ENCODE results near the gene CPED1. TPM values are rescaled to one million over a fixed set of nuclear protein-coding genes. Genes with fewer than 3 reads are reported as not detected.

Gene CPED1
- total RNA-seq, 4 donors from 2014 or later, result 7.4 to 19.6 (median 11.4) TPM

DNA sequence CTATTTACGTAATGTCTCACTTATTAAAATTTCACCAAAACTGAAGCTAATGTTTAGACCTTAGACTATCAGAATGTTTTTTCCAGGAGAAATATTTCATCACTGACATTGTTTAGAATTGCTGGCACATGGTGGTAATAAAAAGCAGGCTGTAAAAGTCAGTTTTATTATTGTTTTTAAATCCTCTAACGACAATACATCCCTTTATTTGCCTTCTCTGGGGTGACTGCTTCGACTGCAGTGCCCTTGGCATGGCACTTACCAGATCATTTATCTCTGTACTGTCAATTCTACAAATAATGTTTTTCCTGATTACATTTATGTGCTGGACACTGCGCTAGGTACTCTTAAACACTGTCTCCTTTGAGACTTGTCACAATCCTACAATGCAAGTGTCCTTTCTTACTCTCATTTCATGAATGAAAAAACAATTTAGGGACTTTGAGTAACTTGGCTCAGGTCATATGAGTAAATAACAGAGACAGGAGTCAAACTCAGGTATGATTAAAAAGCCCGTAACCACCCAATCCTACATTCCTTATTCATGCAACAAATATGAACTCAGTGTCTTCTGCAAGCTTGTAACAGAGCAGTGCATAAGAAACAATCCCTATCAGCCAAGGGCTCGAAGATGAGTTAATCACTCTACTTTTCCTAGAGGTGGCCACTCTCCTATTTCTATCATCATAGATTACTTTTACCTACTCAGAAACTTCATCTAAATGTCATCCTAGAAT, 43.5 kb upstream of the CPED1 start:
- H3K4me3 ChIP-seq (replicated peaks in 1 of 3), result no peak overlapping the region
- no peaks in the 10 kb centered on the region for H3K9me3 ChIP-seq
- H3K36me3 ChIP-seq, result no peaks in the 10 kb centered on the region
- intact Hi-C loops (cut with DNase I), result loop anchor here (10.0 kb wide), 1 partner anchor 90 kb away; the partner anchor contains the start of gene TSPAN12
- no peaks in the 10 kb centered on the region for H3K27me3 ChIP-seq
- H3K4me1 ChIP-seq, result peaks cover 0 to 8% of the 10 kb centered on the region in 2 donors
- no peak overlapping the region for H3K27ac ChIP-seq
- DNase-seq, result no peak
- WGBS, 2 donors, result 72 to 76% methylated on average over 6 of the region's 6 CpGs
- no peak for TF ChIP-seq POLR2A (IDR thresholded peaks at IDR 0.05)
- TF ChIP-seq, protein P1, sequence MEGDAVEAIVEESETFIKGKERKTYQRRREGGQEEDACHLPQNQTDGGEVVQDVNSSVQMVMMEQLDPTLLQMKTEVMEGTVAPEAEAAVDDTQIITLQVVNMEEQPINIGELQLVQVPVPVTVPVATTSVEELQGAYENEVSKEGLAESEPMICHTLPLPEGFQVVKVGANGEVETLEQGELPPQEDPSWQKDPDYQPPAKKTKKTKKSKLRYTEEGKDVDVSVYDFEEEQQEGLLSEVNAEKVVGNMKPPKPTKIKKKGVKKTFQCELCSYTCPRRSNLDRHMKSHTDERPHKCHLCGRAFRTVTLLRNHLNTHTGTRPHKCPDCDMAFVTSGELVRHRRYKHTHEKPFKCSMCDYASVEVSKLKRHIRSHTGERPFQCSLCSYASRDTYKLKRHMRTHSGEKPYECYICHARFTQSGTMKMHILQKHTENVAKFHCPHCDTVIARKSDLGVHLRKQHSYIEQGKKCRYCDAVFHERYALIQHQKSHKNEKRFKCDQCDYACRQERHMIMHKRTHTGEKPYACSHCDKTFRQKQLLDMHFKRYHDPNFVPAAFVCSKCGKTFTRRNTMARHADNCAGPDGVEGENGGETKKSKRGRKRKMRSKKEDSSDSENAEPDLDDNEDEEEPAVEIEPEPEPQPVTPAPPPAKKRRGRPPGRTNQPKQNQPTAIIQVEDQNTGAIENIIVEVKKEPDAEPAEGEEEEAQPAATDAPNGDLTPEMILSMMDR (IDR thresholded peaks at IDR 0.05), result no peak

DNA sequence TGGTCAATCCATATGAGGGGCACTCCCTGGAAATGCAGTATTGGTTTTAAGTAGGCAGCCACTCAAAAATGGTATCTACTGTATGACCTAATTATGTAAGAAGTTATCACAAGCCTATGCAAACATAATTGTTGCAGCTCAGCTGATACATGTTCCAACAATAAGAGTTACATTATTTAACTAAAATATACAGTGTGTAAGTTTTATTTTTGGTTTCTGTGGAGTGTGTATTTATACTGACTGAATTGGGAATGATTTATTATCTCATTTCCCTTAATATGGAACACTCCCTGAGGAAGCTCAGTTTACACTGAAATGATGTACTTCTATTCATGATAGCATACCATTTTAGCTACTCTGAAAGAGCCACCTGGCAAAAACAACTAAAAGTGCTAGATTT, 40.5 kb upstream of the CPED1 start:
- intact Hi-C loops (cut with DNase I), result loop anchor here (10.0 kb wide), 1 partner anchor 93 kb away; the partner anchor contains the start of gene TSPAN12
- H3K27me3 ChIP-seq, result no peaks in the 10 kb centered on the region
- peaks cover 11 to 14% of the 10 kb centered on the region in 2 donors for H3K4me1 ChIP-seq
- H3K4me3 ChIP-seq (replicated peaks in 1 of 3), result no peak overlapping the region
- DNase-seq, result no peak
- no peaks in the 10 kb centered on the region for H3K9me3 ChIP-seq
- no peaks in the 10 kb centered on the region for H3K36me3 ChIP-seq
- H3K27ac ChIP-seq, result no peak overlapping the region
- TF ChIP-seq, protein P1 (IDR thresholded peaks at IDR 0.05), result no peak
- TF ChIP-seq POLR2A (IDR thresholded peaks at IDR 0.05), result no peak

DNA sequence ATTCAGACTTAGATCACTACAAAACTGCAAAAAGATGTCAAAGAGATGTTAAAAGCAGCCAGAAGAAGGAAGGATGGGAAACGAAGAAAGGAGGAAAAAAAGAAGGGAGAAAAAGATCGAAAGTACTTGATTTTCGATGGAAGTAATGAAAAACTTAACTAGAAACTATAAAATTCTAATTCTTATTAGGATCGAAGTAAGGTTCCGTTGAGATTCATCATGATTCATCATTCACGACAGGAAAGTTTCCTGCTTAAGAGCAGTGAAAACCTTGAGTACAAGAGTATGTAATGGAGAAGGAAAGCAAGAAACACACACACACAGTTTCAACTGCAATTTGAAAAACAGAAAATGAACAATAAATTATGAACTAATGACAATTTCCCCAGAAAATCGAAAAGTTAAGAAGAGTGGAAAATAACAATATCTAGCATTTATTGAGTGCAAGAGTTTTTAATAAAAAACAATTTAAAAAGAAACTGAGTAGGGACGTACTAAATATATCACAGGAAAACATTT, 39.1 kb upstream of the CPED1 start:
- Histone ChIP-seq H3K4me1 (peaks cover 11 to 14% of the 10 kb centered on the region in 2 donors), H3K36me3 (peaks cover 0 to 6% of the 10 kb centered on the region in 2 donors), H3K4me3 (replicated peaks in 1 of 3) (peak overlapping the region in 2 of 3 donors; percentile 44 to 57), H3K9me3 (no peaks in the 10 kb centered on the region), H3K27ac (no peak overlapping the region), H3K27me3 (no peaks in the 10 kb centered on the region)
- WGBS, 2 donors, result 49 to 50% methylated on average over 8 of the region's 8 CpGs
- TF ChIP-seq, protein P1 (IDR thresholded peaks at IDR 0.05), result no peak
- TF ChIP-seq POLR2A (IDR thresholded peaks at IDR 0.05), result no peak
- intact Hi-C loops (cut with DNase I), result loop anchor here (10.0 kb wide), 1 partner anchor 95 kb away; the partner anchor contains the start of gene TSPAN12
- DNase-seq, result no peak

DNA sequence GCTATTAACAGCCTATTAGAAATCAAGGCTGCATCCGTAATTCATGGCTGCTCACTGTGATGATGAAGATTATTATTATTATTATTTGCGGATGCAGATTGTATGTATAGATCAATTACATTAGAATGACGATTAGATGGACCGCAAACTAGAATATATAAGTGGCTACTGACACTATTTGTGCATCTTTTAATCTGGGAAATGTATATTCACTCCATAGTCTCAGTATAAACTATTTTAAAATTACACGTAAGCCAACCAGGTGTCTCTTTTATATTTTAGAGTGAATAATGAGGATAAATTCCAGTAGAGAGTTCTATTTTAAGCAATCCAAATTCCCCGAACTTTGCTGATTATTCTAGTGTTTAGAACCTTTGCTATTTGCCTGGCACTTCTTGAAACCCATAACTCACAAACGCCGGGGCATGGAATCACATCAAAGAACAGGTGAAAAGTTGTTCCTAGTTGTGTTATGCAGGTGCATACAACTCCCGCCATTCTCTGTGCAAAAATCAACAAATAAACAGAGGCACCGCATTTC, 38.4 kb upstream of the CPED1 start:
- TF ChIP-seq, protein P1 (IDR thresholded peaks at IDR 0.05), result no peak
- TF ChIP-seq POLR2A (IDR thresholded peaks at IDR 0.05), result no peak
- DNase-seq, result no peak
- peak overlapping the region in 2 of 3 donors; percentile 44 to 57 for H3K4me3 ChIP-seq (replicated peaks in 1 of 3)
- peaks cover 11 to 14% of the 10 kb centered on the region in 2 donors for H3K4me1 ChIP-seq
- intact Hi-C loops (cut with DNase I), result loop anchor here (10.0 kb wide), 1 partner anchor 95 kb away; the partner anchor contains the start of gene TSPAN12
- 2% methylated on average over 10 of the region's 10 CpGs for WGBS, 2 donors
- peak overlapping the region in 2 of 3 donors; percentile 98 to 99 for H3K27ac ChIP-seq
- H3K36me3 ChIP-seq, result peaks cover 2 to 10% of the 10 kb centered on the region in 2 donors
- H3K27me3 ChIP-seq, result no peaks in the 10 kb centered on the region
- no peaks in the 10 kb centered on the region for H3K9me3 ChIP-seq
